WTC11 (cell line): ENCODE results near the gene RPIA. TPM values are rescaled to one million over a fixed set of nuclear protein-coding genes. Genes with fewer than 3 reads are reported as not detected.

ENCODE experiments used
- ATAC-seq: fragments of 200-7000 bp; cut with Tn5 transposase; 2 replicates; pipeline ENCODE4 v1.10.0; 2021; ENCODE audit warnings: mild to moderate bottlenecking, moderate library complexity
- CTCF ChIA-PET: fragments of 300-600 bp; sonication (Branson Sonifier 250); formaldehyde crosslinking; loops from one replicate; lab custom pipeline; 2021; ENCODE audit warnings: antibody characterized with exemption; lab: Charles Lee
- POLR2A ChIA-PET: fragments of 350-600 bp; sonication (Branson Sonifier 250); formaldehyde crosslinking; loops from one replicate; lab custom pipeline; 2021; ENCODE audit warnings: antibody characterized with exemption; lab: Charles Lee
- DNase-seq: peaks from one replicate; pipeline ENCODE4 v3.0.0; 2021; ENCODE audit warnings: low spot score
- H3K27ac Mint-ChIP-seq: 2 replicates; pipeline ENCODE4 v1.8.0; 2021; ENCODE audit warnings: mixed read lengths
- H3K27me3 Mint-ChIP-seq: 2 replicates; pipeline ENCODE4 v1.8.0; 2021; ENCODE audit warnings: low read depth, mild to moderate bottlenecking, moderate library complexity, mixed read lengths
- H3K36me3 Mint-ChIP-seq: 2 replicates; pipeline ENCODE4 v1.8.0; 2021; ENCODE audit warnings: mixed read lengths
- H3K4me1 Mint-ChIP-seq: 2 replicates; pipeline ENCODE4 v1.8.0; 2022; ENCODE audit warnings: mixed read lengths
- H3K4me3 Mint-ChIP-seq: 2 replicates; pipeline ENCODE4 v1.8.0; 2021; ENCODE audit warnings: mild to moderate bottlenecking, moderate library complexity, mixed read lengths
- H3K9me3 Mint-ChIP-seq: 2 replicates; pipeline ENCODE4 v1.8.0; 2021; ENCODE audit warnings: mixed read lengths
- ATF1 ChIP-seq: sonication (generic); formaldehyde crosslinking; IDR thresholded peaks from 2 replicates; pipeline ENCODE4 v1.8.1; 2023; ENCODE audit warnings: mild to moderate bottlenecking, moderate library complexity, missing genetic modification reagents
- ATF6 ChIP-seq: sonication (generic); formaldehyde crosslinking; IDR thresholded peaks from 2 replicates; pipeline ENCODE4 v1.8.1; 2023; ENCODE audit warnings: mild to moderate bottlenecking, missing genetic modification reagents
- E2F4 ChIP-seq: sonication (generic); formaldehyde crosslinking; IDR thresholded peaks from 2 replicates; pipeline ENCODE4 v1.8.1; 2022; ENCODE audit warnings: low read depth, mild to moderate bottlenecking, moderate library complexity, missing genetic modification reagents, borderline replicate concordance
- ETV6 ChIP-seq: sonication (generic); formaldehyde crosslinking; IDR thresholded peaks from 2 replicates; pipeline ENCODE4 v1.8.1; 2022; ENCODE audit warnings: mild to moderate bottlenecking, missing genetic modification reagents
- GABPB1 ChIP-seq: sonication (generic); formaldehyde crosslinking; IDR thresholded peaks from 2 replicates; pipeline ENCODE4 v1.8.1; 2023; ENCODE audit warnings: mild to moderate bottlenecking, missing genetic modification reagents
- GRHL2 ChIP-seq: fragments of 250-450 bp; sonication (Bioruptor Pico); IDR thresholded peaks from 2 replicates; pipeline ENCODE4 v1.8.0; 2022; ENCODE audit warnings: mild to moderate bottlenecking, moderate library complexity; ENCODE audit not compliant: insufficient replicate concordance, severe bottlenecking
- GTF2I ChIP-seq: fragments of 250-450 bp; sonication (Bioruptor Pico); conservative IDR thresholded peaks from 2 replicates; pipeline ENCODE4 v1.4.0; 2021; ENCODE audit warnings: mild to moderate bottlenecking
- HMGA2 ChIP-seq: fragments of 250-450 bp; sonication (Bioruptor Pico); IDR thresholded peaks from 2 replicates; pipeline ENCODE4 v1.4.0; 2021; ENCODE audit warnings: mild to moderate bottlenecking, moderate library complexity
- HMGXB4 ChIP-seq: sonication (generic); formaldehyde crosslinking; IDR thresholded peaks from 2 replicates; pipeline ENCODE4 v1.8.1; 2023; ENCODE audit warnings: mild to moderate bottlenecking, moderate library complexity, missing genetic modification reagents
- MLX ChIP-seq: sonication (generic); formaldehyde crosslinking; IDR thresholded peaks from 2 replicates; pipeline ENCODE4 v1.8.1; 2023; ENCODE audit warnings: mild to moderate bottlenecking, missing genetic modification reagents, moderate library complexity
- MXD4 ChIP-seq: fragments of 250-450 bp; sonication (Bioruptor Pico); IDR thresholded peaks from 2 replicates; pipeline ENCODE4 v1.8.0; 2021; ENCODE audit warnings: mild to moderate bottlenecking, moderate library complexity, borderline replicate concordance
- NR3C1 ChIP-seq: sonication (generic); formaldehyde crosslinking; conservative IDR thresholded peaks from 2 replicates; pipeline ENCODE4 v1.8.1; 2023; ENCODE audit warnings: low read depth, mild to moderate bottlenecking, missing genetic modification reagents
- PRDM15 ChIP-seq: sonication (generic); formaldehyde crosslinking; IDR thresholded peaks from 2 replicates; pipeline ENCODE4 v1.8.0; 2022; ENCODE audit warnings: missing genetic modification reagents
- ZMAT4 ChIP-seq: fragments of 250-450 bp; sonication (Bioruptor Pico); IDR thresholded peaks from 2 replicates; pipeline ENCODE4 v1.9.0; 2021; ENCODE audit warnings: mild to moderate bottlenecking
- ZNF121 ChIP-seq: sonication (generic); formaldehyde crosslinking; IDR thresholded peaks from 2 replicates; pipeline ENCODE4 v1.8.0; 2023; ENCODE audit warnings: missing genetic modification reagents
- ZNF263 ChIP-seq: sonication (generic); formaldehyde crosslinking; IDR thresholded peaks from 2 replicates; pipeline ENCODE4 v1.8.1; 2022; ENCODE audit warnings: low read depth, mild to moderate bottlenecking, moderate library complexity, missing genetic modification reagents
- ZNF281 ChIP-seq: sonication (generic); formaldehyde crosslinking; IDR thresholded peaks from 2 replicates; pipeline ENCODE4 v1.8.0; 2023; ENCODE audit warnings: mild to moderate bottlenecking, missing genetic modification reagents
- ZNF396 ChIP-seq: fragments of 250-450 bp; sonication (Bioruptor Pico); IDR thresholded peaks from 2 replicates; pipeline ENCODE4 v1.8.0; 2021; ENCODE audit warnings: mild to moderate bottlenecking, moderate library complexity, borderline replicate concordance
- ZNF423 ChIP-seq: fragments of 250-450 bp; sonication (Bioruptor Pico); IDR thresholded peaks from 2 replicates; pipeline ENCODE4 v2.1.2; 2022; ENCODE audit warnings: mild to moderate bottlenecking, moderate library complexity
- ZSCAN18 ChIP-seq: fragments of 250-450 bp; sonication (Bioruptor Pico); IDR thresholded peaks from 2 replicates; pipeline ENCODE4 v2.1.2; 2022; ENCODE audit warnings: mild to moderate bottlenecking, moderate library complexity
- total RNA-seq: library from RNA; stranded (reverse); gene quantifications from 3 replicates; pipeline ENCODE4 v1.2.3, GENCODE V29; 2021

Gene RPIA
- total RNA-seq, 1 experiment from 2014 or later, result 23.4 TPM

- TF ChIP-seq ZNF423 (CRISPR knock-in tag) (no peak), ZNF396 (CRISPR knock-in tag) (no peak), PRDM15 (CRISPR knock-in tag) (no peak), GABPB1 (no peak)
Observed at GRCh38 chr2:88735133-88735532, 43.7 kb downstream of the RPIA start (continued).

- peaks cover 3% of the 10 kb centered on the region for H3K4me1 Mint-ChIP-seq
- POLR2A ChIA-PET, result no interaction called here
- no peak overlapping the region for H3K4me3 Mint-ChIP-seq
- H3K27me3 Mint-ChIP-seq, result no peaks in the 10 kb centered on the region
- CTCF ChIA-PET, result no interaction called here
- H3K9me3 Mint-ChIP-seq, result no peaks in the 10 kb centered on the region
- no peak for DNase-seq
- no peak for ATAC-seq
- no peak overlapping the region for H3K27ac Mint-ChIP-seq
- TF ChIP-seq E2F4 (CRISPR knock-in tag), result no peak
- TF ChIP-seq HMGA2 (CRISPR knock-in tag), result no peak
- TF ChIP-seq ZNF263, result no peak
- TF ChIP-seq, all 79 proteins: peak for 0
- H3K36me3 Mint-ChIP-seq, result peaks cover 25% of the 10 kb centered on the region
Observed at GRCh38 chr2:88735853-88736252, 44.4 kb downstream of the RPIA start.

- no peak for ATAC-seq
- Mint-ChIP-seq H3K27ac (no peak overlapping the region), H3K4me3 (no peak overlapping the region), H3K27me3 (no peaks in the 10 kb centered on the region), H3K9me3 (peaks cover 5% of the 10 kb centered on the region), H3K36me3 (peaks cover 31% of the 10 kb centered on the region), H3K4me1 (peaks cover 4% of the 10 kb centered on the region)
- CTCF ChIA-PET, result no interaction called here
- DNase-seq, result no peak
- POLR2A ChIA-PET, result no interaction called here
- TF ChIP-seq NR3C1 (no peak), ATF6 (CRISPR knock-in tag) (no peak), MXD4 (CRISPR knock-in tag) (no peak), HMGA2 (CRISPR knock-in tag) (no peak), GTF2I (CRISPR knock-in tag) (no peak), ZSCAN18 (CRISPR knock-in tag) (no peak), MLX (no peak), ZNF281 (CRISPR knock-in tag) (no peak), ATF1 (CRISPR knock-in tag) (no peak), ZNF121 (CRISPR knock-in tag) (no peak), ETV6 (CRISPR knock-in tag) (no peak), HMGXB4 (CRISPR knock-in tag) (no peak), ZMAT4 (no peak), GRHL2 (CRISPR knock-in tag) (no peak)
Observed at GRCh38 chr2:88736437-88736836, 45.0 kb downstream of the RPIA start.
